GM15510 (cell line): ENCODE results near the gene ENG.
A peak's percentile ranks its signal among the peaks of the same experiment; 100 is the strongest.

ENCODE experiments used
- POLR2A ChIP-seq: IDR thresholded peaks from 3 replicates; pipeline ENCODE4 v1.6.1; 2011; ENCODE audit warnings: borderline replicate concordance; ENCODE audit not compliant: insufficient read length; ENCODE audit errors: extremely low read depth

Gene ENG

GRCh38 chr9:127809002-127809539, 45.4 kb downstream of the ENG start:
- no peak for TF ChIP-seq POLR2A

GRCh38 chr9:127808347-127809001, 46.0 kb downstream of the ENG start:
- TF ChIP-seq POLR2A, result no peak

- no peak for TF ChIP-seq POLR2A
Measured at GRCh38 chr9:127806871-127807270, 47.6 kb downstream of the ENG start.

- no peak for TF ChIP-seq POLR2A
Measured at GRCh38 chr9:127805620-127806019, 48.8 kb downstream of the ENG start.

GRCh38 chr9:127803507-127804352, 50.7 kb downstream of the ENG start:
- TF ChIP-seq POLR2A, result no peak

GRCh38 chr9:127802576-127803443, 51.6 kb downstream of the ENG start, which contains the start of gene FPGS:
FPGS (plus strand) TSS chr9:127802882; CDS start chr9:127802925, 43 bp downstream.
- peak; percentile 89 for TF ChIP-seq POLR2A

- TF ChIP-seq POLR2A, result no peak
Measured at GRCh38 chr9:127801955-127802575, 52.4 kb downstream of the ENG start.

- no peak for TF ChIP-seq POLR2A
Measured at GRCh38 chr9:127796852-127797370, 57.5 kb downstream of the ENG start.

- no peak for TF ChIP-seq POLR2A
Measured at GRCh38 chr9:127796225-127796813, 58.1 kb downstream of the ENG start.

GRCh38 chr9:127794001-127794791, 60.3 kb downstream of the ENG start:
- TF ChIP-seq POLR2A, result no peak

GRCh38 chr9:127793093-127793708, 61.3 kb downstream of the ENG start:
- TF ChIP-seq POLR2A, result no peak

- TF ChIP-seq POLR2A, result no peak
Measured at GRCh38 chr9:127792417-127793031, 61.9 kb downstream of the ENG start.
